Measurements from ENCODE around the gene CDKN2B.

- TF ChIP-seq, protein P1, sequence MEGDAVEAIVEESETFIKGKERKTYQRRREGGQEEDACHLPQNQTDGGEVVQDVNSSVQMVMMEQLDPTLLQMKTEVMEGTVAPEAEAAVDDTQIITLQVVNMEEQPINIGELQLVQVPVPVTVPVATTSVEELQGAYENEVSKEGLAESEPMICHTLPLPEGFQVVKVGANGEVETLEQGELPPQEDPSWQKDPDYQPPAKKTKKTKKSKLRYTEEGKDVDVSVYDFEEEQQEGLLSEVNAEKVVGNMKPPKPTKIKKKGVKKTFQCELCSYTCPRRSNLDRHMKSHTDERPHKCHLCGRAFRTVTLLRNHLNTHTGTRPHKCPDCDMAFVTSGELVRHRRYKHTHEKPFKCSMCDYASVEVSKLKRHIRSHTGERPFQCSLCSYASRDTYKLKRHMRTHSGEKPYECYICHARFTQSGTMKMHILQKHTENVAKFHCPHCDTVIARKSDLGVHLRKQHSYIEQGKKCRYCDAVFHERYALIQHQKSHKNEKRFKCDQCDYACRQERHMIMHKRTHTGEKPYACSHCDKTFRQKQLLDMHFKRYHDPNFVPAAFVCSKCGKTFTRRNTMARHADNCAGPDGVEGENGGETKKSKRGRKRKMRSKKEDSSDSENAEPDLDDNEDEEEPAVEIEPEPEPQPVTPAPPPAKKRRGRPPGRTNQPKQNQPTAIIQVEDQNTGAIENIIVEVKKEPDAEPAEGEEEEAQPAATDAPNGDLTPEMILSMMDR (IDR thresholded peaks at IDR 0.05), result no peak
- no peak for TF ChIP-seq POLR2A (IDR thresholded peaks at IDR 0.05)
These were observed 36.3 kb upstream of the CDKN2B start for GRCh38 chr9:22045423-22045822.
